ENCODE measurements around the gene DOCK2. TPM values are rescaled to one million over a fixed set of nuclear protein-coding genes. Genes with fewer than 3 reads are reported as not detected.

DOCK2 gene
- total RNA-seq, 4 donors from 2014 or later: 0.32 to 5.3 (median 2.7) TPM

- H3K27ac ChIP-seq: no peak overlapping the region
- H3K36me3 ChIP-seq: no peaks in the 10 kb centered on the region
- TF ChIP-seq POLR2A (IDR thresholded peaks at IDR 0.05): no peak
- TF ChIP-seq, protein P1, sequence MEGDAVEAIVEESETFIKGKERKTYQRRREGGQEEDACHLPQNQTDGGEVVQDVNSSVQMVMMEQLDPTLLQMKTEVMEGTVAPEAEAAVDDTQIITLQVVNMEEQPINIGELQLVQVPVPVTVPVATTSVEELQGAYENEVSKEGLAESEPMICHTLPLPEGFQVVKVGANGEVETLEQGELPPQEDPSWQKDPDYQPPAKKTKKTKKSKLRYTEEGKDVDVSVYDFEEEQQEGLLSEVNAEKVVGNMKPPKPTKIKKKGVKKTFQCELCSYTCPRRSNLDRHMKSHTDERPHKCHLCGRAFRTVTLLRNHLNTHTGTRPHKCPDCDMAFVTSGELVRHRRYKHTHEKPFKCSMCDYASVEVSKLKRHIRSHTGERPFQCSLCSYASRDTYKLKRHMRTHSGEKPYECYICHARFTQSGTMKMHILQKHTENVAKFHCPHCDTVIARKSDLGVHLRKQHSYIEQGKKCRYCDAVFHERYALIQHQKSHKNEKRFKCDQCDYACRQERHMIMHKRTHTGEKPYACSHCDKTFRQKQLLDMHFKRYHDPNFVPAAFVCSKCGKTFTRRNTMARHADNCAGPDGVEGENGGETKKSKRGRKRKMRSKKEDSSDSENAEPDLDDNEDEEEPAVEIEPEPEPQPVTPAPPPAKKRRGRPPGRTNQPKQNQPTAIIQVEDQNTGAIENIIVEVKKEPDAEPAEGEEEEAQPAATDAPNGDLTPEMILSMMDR (IDR thresholded peaks at IDR 0.05 in 4 of 5, conservative IDR thresholded peaks at IDR 0.05 in 1 of 5): no peak
- ATAC-seq: no peak
- H3K4me3 ChIP-seq: no peak overlapping the region
- intact Hi-C loops (cut with DNase I; ENCODE audit: low total_unique reads): no loop called here
- DNase-seq: no peak
- H3K27me3 ChIP-seq: no peaks in the 10 kb centered on the region
- H3K4me1 ChIP-seq: no peaks in the 10 kb centered on the region
- in situ Hi-C loops (cut with MboI; ENCODE audit: low sequenced_read_pairs in 4 of 4): no loop called here
- no peaks in the 10 kb centered on the region for H3K9me3 ChIP-seq
Observed at GRCh38 chr5:169744336-169744735, 107.3 kb downstream of the DOCK2 start.

- Histone ChIP-seq H3K36me3 (no peaks in the 10 kb centered on the region), H3K27me3 (no peaks in the 10 kb centered on the region), H3K4me3 (no peak overlapping the region), H3K27ac (no peak overlapping the region), H3K4me1 (no peaks in the 10 kb centered on the region), H3K9me3 (no peaks in the 10 kb centered on the region)
- TF ChIP-seq, protein P1 (IDR thresholded peaks at IDR 0.05 in 4 of 5, conservative IDR thresholded peaks at IDR 0.05 in 1 of 5): no peak
- no peak for TF ChIP-seq POLR2A (IDR thresholded peaks at IDR 0.05)
- in situ Hi-C loops (cut with MboI; ENCODE audit: low sequenced_read_pairs in 4 of 4): no loop called here
- intact Hi-C loops (cut with DNase I; ENCODE audit: low total_unique reads): no loop called here
- ATAC-seq: no peak
- DNase-seq: no peak
Observed at GRCh38 chr5:169745441-169746146, 108.5 kb downstream of the DOCK2 start.

- Histone ChIP-seq H3K27me3 (no peaks in the 10 kb centered on the region), H3K9me3 (no peaks in the 10 kb centered on the region), H3K27ac (no peak overlapping the region), H3K36me3 (no peaks in the 10 kb centered on the region), H3K4me3 (no peak overlapping the region), H3K4me1 (no peaks in the 10 kb centered on the region)
- in situ Hi-C loops (cut with MboI; ENCODE audit: low sequenced_read_pairs in 4 of 4): no loop called here
- TF ChIP-seq, protein P1 (IDR thresholded peaks at IDR 0.05 in 4 of 5, conservative IDR thresholded peaks at IDR 0.05 in 1 of 5): no peak
- no peak for ATAC-seq
- intact Hi-C loops (cut with DNase I; ENCODE audit: low total_unique reads): no loop called here
- DNase-seq: no peak
Observed at GRCh38 chr5:169746147-169746694, 109.1 kb downstream of the DOCK2 start.

DNA sequence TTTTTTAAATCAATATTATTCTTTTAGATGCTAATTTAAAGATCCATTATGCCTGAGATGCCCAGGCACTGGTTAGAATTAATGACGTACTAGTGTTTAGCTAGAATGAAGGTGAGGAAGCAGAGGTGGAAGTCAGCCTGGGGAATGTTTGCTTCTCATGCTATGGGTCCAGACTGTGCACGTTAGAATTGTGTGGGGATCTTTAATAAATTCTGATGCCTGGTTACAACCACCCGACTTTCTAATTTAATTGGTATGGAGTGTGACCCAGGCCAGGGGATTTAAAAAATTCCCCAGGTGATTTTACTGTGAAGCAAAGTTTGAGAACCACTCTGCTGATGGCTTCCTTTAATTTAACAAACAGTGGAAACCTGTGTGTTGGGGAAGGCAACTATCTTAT, 111.1 kb downstream of the DOCK2 start:
- Histone ChIP-seq H3K9me3 (no peaks in the 10 kb centered on the region), H3K27me3 (no peaks in the 10 kb centered on the region), H3K4me1 (no peaks in the 10 kb centered on the region), H3K27ac (no peak overlapping the region), H3K36me3 (no peaks in the 10 kb centered on the region), H3K4me3 (no peak overlapping the region)
- in situ Hi-C loops (cut with MboI; ENCODE audit: low sequenced_read_pairs in 4 of 4): no loop called here
- TF ChIP-seq, protein P1 (IDR thresholded peaks at IDR 0.05 in 4 of 5, conservative IDR thresholded peaks at IDR 0.05 in 1 of 5): no peak
- no peak for TF ChIP-seq POLR2A (IDR thresholded peaks at IDR 0.05)
- intact Hi-C loops (cut with DNase I; ENCODE audit: low total_unique reads): no loop called here
- DNase-seq (no peak), ATAC-seq (no peak)
